Measurements from ENCODE around the gene KIF6. TPM values are rescaled to one million over a fixed set of nuclear protein-coding genes. Genes with fewer than 3 reads are reported as not detected.

Gene KIF6
- total and polyA plus RNA-seq, 4 donors: 2.0 to 4.8 (median 2.9) TPM

- 91% methylated on average over 2 of the region's 2 CpGs for WGBS (ENCODE audit: insufficient coverage)
- Histone ChIP-seq H3K36me3 (ENCODE audit: control insufficient read depth, insufficient read depth, low read length) (no peaks in the 10 kb centered on the region), H3K4me1 (ENCODE audit: control insufficient read depth, insufficient read depth, low read length) (no peaks in the 10 kb centered on the region), H3K27ac (ENCODE audit: low read depth, low read length) (no peak overlapping the region), H3K9me3 (ENCODE audit: control insufficient read depth, insufficient read depth, low read length) (no peaks in the 10 kb centered on the region), H3K27me3 (ENCODE audit: control insufficient read depth, insufficient read depth, low read length) (no peaks in the 10 kb centered on the region), H3K4me3 (ENCODE audit: low read depth, low read length) (no peak overlapping the region)
- no peak for DNase-seq (ENCODE audit: low read depth in 4 of 6, low spot score in 6 of 6)
Measured at GRCh38 chr6:39756582-39756981, 31.4 kb upstream of the KIF6 start.

DNA sequence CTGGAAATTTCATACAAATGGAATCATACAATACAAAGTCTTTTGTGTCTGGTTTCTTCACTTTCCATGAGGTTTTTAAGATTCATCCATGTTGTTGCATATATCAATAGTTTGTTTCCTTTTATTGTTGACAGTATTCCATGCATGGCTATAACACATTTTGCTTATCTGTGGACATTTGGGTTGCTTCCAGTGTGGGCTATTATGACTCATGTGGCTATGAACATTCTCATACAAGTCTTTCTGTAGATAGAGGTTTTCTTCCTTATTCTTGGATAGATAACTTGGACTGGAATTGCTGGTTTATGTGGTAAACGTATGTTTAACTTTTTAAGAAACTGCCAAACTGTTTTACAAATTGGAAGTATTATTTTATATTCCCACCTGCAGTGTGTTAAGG lies 30.0 kb upstream of the KIF6 start:
- no peak overlapping the region for H3K27ac ChIP-seq (ENCODE audit: low read depth, low read length)
- no peaks in the 10 kb centered on the region for H3K27me3 ChIP-seq (ENCODE audit: control insufficient read depth, insufficient read depth, low read length)

DNA sequence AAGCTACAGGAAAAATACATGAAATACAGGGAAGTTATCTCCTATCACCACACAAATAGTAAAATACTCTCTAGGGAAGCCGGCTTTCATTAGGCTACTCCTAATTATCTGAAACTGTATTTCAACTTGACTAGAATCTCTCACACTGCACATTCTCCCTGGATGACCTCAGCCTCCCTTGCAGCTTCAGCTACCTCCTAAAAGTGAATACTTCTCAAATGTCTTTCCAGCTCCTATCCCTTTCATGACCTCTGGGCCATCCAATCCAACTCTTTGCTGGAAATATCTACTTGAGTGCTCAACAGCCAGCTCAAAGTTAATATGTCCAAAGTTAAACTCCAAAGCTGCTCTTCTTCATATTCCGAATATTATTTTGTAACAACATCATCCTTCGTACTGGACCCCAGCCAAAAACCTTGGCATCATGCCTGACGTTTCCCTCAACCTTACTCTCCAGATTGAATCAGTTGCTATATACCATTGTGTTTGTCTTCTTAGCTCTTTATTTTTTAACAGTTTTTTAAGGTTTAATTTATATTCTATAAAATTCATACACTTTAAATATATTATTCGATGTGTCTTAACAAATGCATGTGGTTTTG lies 29.4 kb upstream of the KIF6 start:
- Histone ChIP-seq H3K36me3 (ENCODE audit: control insufficient read depth, insufficient read depth, low read length) (no peaks in the 10 kb centered on the region), H3K27me3 (ENCODE audit: control insufficient read depth, insufficient read depth, low read length) (no peaks in the 10 kb centered on the region), H3K4me3 (ENCODE audit: low read depth, low read length) (no peak overlapping the region), H3K9me3 (ENCODE audit: control insufficient read depth, insufficient read depth, low read length) (no peaks in the 10 kb centered on the region), H3K4me1 (ENCODE audit: control insufficient read depth, insufficient read depth, low read length) (no peaks in the 10 kb centered on the region), H3K27ac (ENCODE audit: low read depth, low read length) (no peak overlapping the region)
- 93% methylated on average over 3 of the region's 5 CpGs for WGBS (ENCODE audit: insufficient coverage)
- DNase-seq (ENCODE audit: low read depth in 4 of 6, low spot score in 6 of 6): no peak

More for the DNA sequence above, 30.0 kb upstream of the KIF6 start:
- no peak overlapping the region for H3K4me3 ChIP-seq (ENCODE audit: low read depth, low read length)
- H3K36me3 ChIP-seq (ENCODE audit: control insufficient read depth, insufficient read depth, low read length): no peaks in the 10 kb centered on the region
- H3K4me1 ChIP-seq (ENCODE audit: control insufficient read depth, insufficient read depth, low read length): no peaks in the 10 kb centered on the region
- no CpG with 5 or more reads among the region's 1 CpG for WGBS (ENCODE audit: insufficient coverage)
- no peak for DNase-seq (ENCODE audit: low read depth in 4 of 6, low spot score in 6 of 6)
- no peaks in the 10 kb centered on the region for H3K9me3 ChIP-seq (ENCODE audit: control insufficient read depth, insufficient read depth, low read length)

GRCh38 chr6:39753725-39754045 lies 28.5 kb upstream of the KIF6 start:
- Histone ChIP-seq H3K9me3 (ENCODE audit: control insufficient read depth, insufficient read depth, low read length) (no peaks in the 10 kb centered on the region), H3K36me3 (ENCODE audit: control insufficient read depth, insufficient read depth, low read length) (no peaks in the 10 kb centered on the region), H3K4me3 (ENCODE audit: low read depth, low read length) (no peak overlapping the region), H3K4me1 (ENCODE audit: control insufficient read depth, insufficient read depth, low read length) (no peaks in the 10 kb centered on the region), H3K27ac (ENCODE audit: low read depth, low read length) (no peak overlapping the region), H3K27me3 (ENCODE audit: control insufficient read depth, insufficient read depth, low read length) (no peaks in the 10 kb centered on the region)
- DNase-seq (ENCODE audit: low read depth in 4 of 6, low spot score in 6 of 6): peak in 1 of 6 donors; percentile 61
- WGBS (ENCODE audit: insufficient coverage): no CpG with 5 or more reads among the region's 3 CpGs

GRCh38 chr6:39752835-39753724 lies 27.9 kb upstream of the KIF6 start:
- H3K27me3 ChIP-seq (ENCODE audit: control insufficient read depth, insufficient read depth, low read length): no peaks in the 10 kb centered on the region
- no peak overlapping the region for H3K4me3 ChIP-seq (ENCODE audit: low read depth, low read length)
- H3K36me3 ChIP-seq (ENCODE audit: control insufficient read depth, insufficient read depth, low read length): no peaks in the 10 kb centered on the region
- no peaks in the 10 kb centered on the region for H3K9me3 ChIP-seq (ENCODE audit: control insufficient read depth, insufficient read depth, low read length)
- no peaks in the 10 kb centered on the region for H3K4me1 ChIP-seq (ENCODE audit: control insufficient read depth, insufficient read depth, low read length)
- WGBS (ENCODE audit: insufficient coverage): 85% methylated on average over 9 of the region's 12 CpGs
- DNase-seq (ENCODE audit: low read depth in 4 of 6, low spot score in 6 of 6): no peak
- H3K27ac ChIP-seq (ENCODE audit: low read depth, low read length): no peak overlapping the region

GRCh38 chr6:39746795-39747194 lies 21.6 kb upstream of the KIF6 start:
- no CpG with 5 or more reads among the region's 3 CpGs for WGBS (ENCODE audit: insufficient coverage)
- no peak overlapping the region for H3K27ac ChIP-seq (ENCODE audit: low read depth, low read length)
- no peaks in the 10 kb centered on the region for H3K36me3 ChIP-seq (ENCODE audit: control insufficient read depth, insufficient read depth, low read length)
- no peaks in the 10 kb centered on the region for H3K4me1 ChIP-seq (ENCODE audit: control insufficient read depth, insufficient read depth, low read length)
- H3K4me3 ChIP-seq (ENCODE audit: low read depth, low read length): no peak overlapping the region
- H3K27me3 ChIP-seq (ENCODE audit: control insufficient read depth, insufficient read depth, low read length): no peaks in the 10 kb centered on the region
- no peaks in the 10 kb centered on the region for H3K9me3 ChIP-seq (ENCODE audit: control insufficient read depth, insufficient read depth, low read length)
- DNase-seq (ENCODE audit: low read depth in 4 of 6, low spot score in 6 of 6): no peak

DNA sequence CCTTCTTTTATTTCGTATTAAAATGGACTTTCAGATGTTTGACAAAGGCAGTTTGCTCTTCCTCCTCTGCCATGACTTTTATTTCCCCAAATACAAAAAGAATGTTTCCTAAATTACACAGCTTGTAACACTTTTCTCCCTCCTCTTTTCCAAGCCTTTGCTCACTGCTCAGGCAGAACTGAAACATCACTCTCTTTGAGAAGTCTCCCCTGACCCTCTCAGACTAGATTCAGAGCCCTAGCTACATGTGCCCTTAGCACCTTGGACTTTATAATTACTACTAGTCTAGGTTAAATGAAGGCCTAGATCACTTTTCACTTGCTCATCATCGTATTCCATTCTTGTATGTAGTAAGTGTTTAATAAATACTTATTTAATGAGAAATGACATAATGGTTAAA lies 8.5 kb upstream of the KIF6 start:
- Histone ChIP-seq H3K4me3 (ENCODE audit: low read depth, low read length) (no peak overlapping the region), H3K9me3 (ENCODE audit: control insufficient read depth, insufficient read depth, low read length) (no peaks in the 10 kb centered on the region), H3K27ac (ENCODE audit: low read depth, low read length) (no peak overlapping the region), H3K27me3 (ENCODE audit: control insufficient read depth, insufficient read depth, low read length) (no peaks in the 10 kb centered on the region), H3K4me1 (ENCODE audit: control insufficient read depth, insufficient read depth, low read length) (no peaks in the 10 kb centered on the region), H3K36me3 (ENCODE audit: control insufficient read depth, insufficient read depth, low read length) (no peaks in the 10 kb centered on the region)
- WGBS (ENCODE audit: insufficient coverage): no CpG with 5 or more reads among the region's 2 CpGs
- no peak for DNase-seq (ENCODE audit: low read depth in 4 of 6, low spot score in 6 of 6)

DNA sequence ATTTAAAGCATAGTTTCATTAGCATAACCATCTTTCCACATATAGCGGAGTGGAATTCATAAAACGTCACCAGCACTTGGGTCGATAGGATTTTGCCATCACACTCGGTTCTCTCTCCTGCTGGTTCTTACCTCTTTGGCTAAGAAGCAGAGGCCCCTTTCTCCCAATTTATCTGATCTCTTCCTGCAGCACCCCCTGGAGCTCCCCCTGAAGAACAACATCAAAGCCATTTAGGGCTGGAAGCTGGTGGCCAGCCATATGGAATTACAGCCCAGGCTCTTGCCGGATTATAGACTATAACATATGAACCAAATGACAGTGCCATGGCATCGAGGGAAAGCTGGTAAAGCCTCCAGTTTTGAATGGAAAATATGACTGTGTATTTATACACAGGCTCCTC lies 6.4 kb upstream of the KIF6 start:
- no peak for DNase-seq (ENCODE audit: low read depth in 4 of 6, low spot score in 6 of 6)
- H3K27me3 ChIP-seq (ENCODE audit: control insufficient read depth, insufficient read depth, low read length): no peaks in the 10 kb centered on the region
- no peaks in the 10 kb centered on the region for H3K4me1 ChIP-seq (ENCODE audit: control insufficient read depth, insufficient read depth, low read length)
- WGBS (ENCODE audit: insufficient coverage): 100% methylated on average over 2 of the region's 6 CpGs
- H3K27ac ChIP-seq (ENCODE audit: low read depth, low read length): no peak overlapping the region
- H3K36me3 ChIP-seq (ENCODE audit: control insufficient read depth, insufficient read depth, low read length): no peaks in the 10 kb centered on the region
- H3K4me3 ChIP-seq (ENCODE audit: low read depth, low read length): no peak overlapping the region
- H3K9me3 ChIP-seq (ENCODE audit: control insufficient read depth, insufficient read depth, low read length): no peaks in the 10 kb centered on the region

- no peaks in the 10 kb centered on the region for H3K9me3 ChIP-seq (ENCODE audit: control insufficient read depth, insufficient read depth, low read length)
- peaks cover 5% of the 10 kb centered on the region for H3K4me1 ChIP-seq (ENCODE audit: control insufficient read depth, insufficient read depth, low read length)
- no peak overlapping the region for H3K27ac ChIP-seq (ENCODE audit: low read depth, low read length)
- no peaks in the 10 kb centered on the region for H3K36me3 ChIP-seq (ENCODE audit: control insufficient read depth, insufficient read depth, low read length)
- DNase-seq (ENCODE audit: low read depth in 4 of 6, low spot score in 6 of 6): no peak
- no peaks in the 10 kb centered on the region for H3K27me3 ChIP-seq (ENCODE audit: control insufficient read depth, insufficient read depth, low read length)
- no peak overlapping the region for H3K4me3 ChIP-seq (ENCODE audit: low read depth, low read length)
Measured at GRCh38 chr6:39729945-39730344, 4.7 kb upstream of the KIF6 start.

DNA sequence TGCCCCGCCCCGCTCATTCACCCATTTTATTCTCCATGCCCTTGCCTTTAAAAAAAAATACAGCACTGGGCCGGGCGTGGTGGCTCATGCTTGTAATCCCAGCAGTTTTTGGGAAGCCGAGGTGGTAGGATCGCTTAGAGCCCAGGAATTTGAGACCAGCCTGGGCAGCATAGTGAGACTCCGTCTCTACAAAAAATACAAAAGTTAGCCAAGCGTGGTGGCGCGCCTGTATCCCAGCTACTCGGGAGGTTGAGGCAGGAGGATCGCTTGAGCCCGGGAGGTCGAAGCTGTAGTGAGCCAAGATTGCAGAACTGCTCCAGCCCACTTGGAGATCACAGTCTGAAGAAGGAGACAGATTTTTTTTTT lies 407 bp upstream of the KIF6 start:
- Histone ChIP-seq H3K27me3 (ENCODE audit: control insufficient read depth, insufficient read depth, low read length) (no peaks in the 10 kb centered on the region), H3K4me1 (ENCODE audit: control insufficient read depth, insufficient read depth, low read length) (peaks cover 5% of the 10 kb centered on the region), H3K27ac (ENCODE audit: low read depth, low read length) (no peak overlapping the region), H3K4me3 (ENCODE audit: low read depth, low read length) (peak overlapping the region; percentile 68), H3K9me3 (ENCODE audit: control insufficient read depth, insufficient read depth, low read length) (no peaks in the 10 kb centered on the region), H3K36me3 (ENCODE audit: control insufficient read depth, insufficient read depth, low read length) (no peaks in the 10 kb centered on the region)
- WGBS (ENCODE audit: insufficient coverage): 62% methylated on average over 13 of the region's 14 CpGs
- DNase-seq (ENCODE audit: low read depth in 4 of 6, low spot score in 6 of 6): no peak
